ENCODE measurements around the gene ATP2A2.

The ATP2A2 gene

GRCh38 chr12:110279566-110280375, 1.3 kb upstream of the ATP2A2 start:
- Histone ChIP-seq H3K27ac (ENCODE audit: low read depth, low read length, severe bottlenecking) (no peak overlapping the region), H3K4me3 (ENCODE audit: extremely low read depth, insufficient read depth, low read length, poor library complexity, severe bottlenecking) (peak overlapping the region; percentile 86), H3K36me3 (ENCODE audit: control insufficient read depth, insufficient read depth, low read length) (peaks cover 24% of the 10 kb centered on the region), H3K9me3 (ENCODE audit: control insufficient read depth, low read length) (no peaks in the 10 kb centered on the region), H3K4me1 (ENCODE audit: control insufficient read depth, insufficient read depth, low read length, poor library complexity, severe bottlenecking) (peaks cover 25% of the 10 kb centered on the region)
- 71 to 78% methylated on average over 7 to 12 of the region's 14 CpGs for WGBS, 2 experiments (ENCODE audit: insufficient coverage in 2 of 2)

GRCh38 chr12:110280392-110280778, 662 bp upstream of the ATP2A2 start:
- peak overlapping the region; percentile 98 for H3K27ac ChIP-seq (ENCODE audit: low read depth, low read length, severe bottlenecking)
- H3K4me1 ChIP-seq (ENCODE audit: control insufficient read depth, insufficient read depth, low read length, poor library complexity, severe bottlenecking) = peaks cover 25% of the 10 kb centered on the region
- no peaks in the 10 kb centered on the region for H3K9me3 ChIP-seq (ENCODE audit: control insufficient read depth, low read length)
- WGBS, 2 experiments (ENCODE audit: insufficient coverage in 2 of 2) = 0% methylated on average over 6 to 10 of the region's 18 CpGs
- peaks cover 30% of the 10 kb centered on the region for H3K36me3 ChIP-seq (ENCODE audit: control insufficient read depth, insufficient read depth, low read length)
- peak overlapping the region; percentile 86 for H3K4me3 ChIP-seq (ENCODE audit: extremely low read depth, insufficient read depth, low read length, poor library complexity, severe bottlenecking)

- H3K4me3 ChIP-seq (ENCODE audit: extremely low read depth, insufficient read depth, low read length, poor library complexity, severe bottlenecking) = peak overlapping the region; percentile 86
- peaks cover 25% of the 10 kb centered on the region for H3K4me1 ChIP-seq (ENCODE audit: control insufficient read depth, insufficient read depth, low read length, poor library complexity, severe bottlenecking)
- 0 to 1% methylated on average over 69 to 73 of the region's 82 CpGs for WGBS, 2 experiments (ENCODE audit: insufficient coverage in 2 of 2)
- no peaks in the 10 kb centered on the region for H3K9me3 ChIP-seq (ENCODE audit: control insufficient read depth, low read length)
- H3K36me3 ChIP-seq (ENCODE audit: control insufficient read depth, insufficient read depth, low read length) = peaks cover 38% of the 10 kb centered on the region
- H3K27ac ChIP-seq (ENCODE audit: low read depth, low read length, severe bottlenecking) = peak overlapping the region; percentile 98
Measured at GRCh38 chr12:110281549-110282299, 677 bp downstream of the ATP2A2 start.

- H3K4me3 ChIP-seq (ENCODE audit: extremely low read depth, insufficient read depth, low read length, poor library complexity, severe bottlenecking) = peak overlapping the region; percentile 86
- no peaks in the 10 kb centered on the region for H3K9me3 ChIP-seq (ENCODE audit: control insufficient read depth, low read length)
- H3K27ac ChIP-seq (ENCODE audit: low read depth, low read length, severe bottlenecking) = peak overlapping the region; percentile 98
- peaks cover 25% of the 10 kb centered on the region for H3K4me1 ChIP-seq (ENCODE audit: control insufficient read depth, insufficient read depth, low read length, poor library complexity, severe bottlenecking)
- 0% methylated on average over 3 to 5 of the region's 8 CpGs for WGBS, 2 experiments (ENCODE audit: insufficient coverage in 2 of 2)
- H3K36me3 ChIP-seq (ENCODE audit: control insufficient read depth, insufficient read depth, low read length) = peaks cover 45% of the 10 kb centered on the region
Measured at GRCh38 chr12:110282300-110282860, 1.3 kb downstream of the ATP2A2 start.

- H3K4me3 ChIP-seq (ENCODE audit: extremely low read depth, insufficient read depth, low read length, poor library complexity, severe bottlenecking) = peak overlapping the region; percentile 86
- H3K27ac ChIP-seq (ENCODE audit: low read depth, low read length, severe bottlenecking) = no peak overlapping the region
Measured at GRCh38 chr12:110282956-110283817, 2.1 kb downstream of the ATP2A2 start.

GRCh38 chr12:110284597-110284996, 3.5 kb downstream of the ATP2A2 start:
- Histone ChIP-seq H3K9me3 (ENCODE audit: control insufficient read depth, low read length) (no peaks in the 10 kb centered on the region), H3K27ac (ENCODE audit: low read depth, low read length, severe bottlenecking) (no peak overlapping the region), H3K4me1 (ENCODE audit: control insufficient read depth, insufficient read depth, low read length, poor library complexity, severe bottlenecking) (peaks cover 23% of the 10 kb centered on the region), H3K4me3 (ENCODE audit: extremely low read depth, insufficient read depth, low read length, poor library complexity, severe bottlenecking) (no peak overlapping the region), H3K36me3 (ENCODE audit: control insufficient read depth, insufficient read depth, low read length) (peaks cover 66% of the 10 kb centered on the region)

More at GRCh38 chr12:110282956-110283817, 2.1 kb downstream of the ATP2A2 start:
- WGBS, 2 experiments (ENCODE audit: insufficient coverage in 2 of 2) = 63 to 86% methylated on average over 4 to 5 of the region's 7 CpGs
- H3K4me1 ChIP-seq (ENCODE audit: control insufficient read depth, insufficient read depth, low read length, poor library complexity, severe bottlenecking) = peaks cover 25% of the 10 kb centered on the region
- H3K36me3 ChIP-seq (ENCODE audit: control insufficient read depth, insufficient read depth, low read length) = peaks cover 53% of the 10 kb centered on the region
- H3K9me3 ChIP-seq (ENCODE audit: control insufficient read depth, low read length) = no peaks in the 10 kb centered on the region

GRCh38 chr12:110286623-110287022, 5.6 kb downstream of the ATP2A2 start:
- peaks cover 15% of the 10 kb centered on the region for H3K4me1 ChIP-seq (ENCODE audit: control insufficient read depth, insufficient read depth, low read length, poor library complexity, severe bottlenecking)
- no peak overlapping the region for H3K27ac ChIP-seq (ENCODE audit: low read depth, low read length, severe bottlenecking)
- WGBS, 2 experiments (ENCODE audit: insufficient coverage in 2 of 2) = 80 to 100% methylated on average over 1 of the region's 7 CpGs
- H3K4me3 ChIP-seq (ENCODE audit: extremely low read depth, insufficient read depth, low read length, poor library complexity, severe bottlenecking) = no peak overlapping the region
- H3K36me3 ChIP-seq (ENCODE audit: control insufficient read depth, insufficient read depth, low read length) = peaks cover 85% of the 10 kb centered on the region
- H3K9me3 ChIP-seq (ENCODE audit: control insufficient read depth, low read length) = no peaks in the 10 kb centered on the region

- no peak overlapping the region for H3K27ac ChIP-seq (ENCODE audit: low read depth, low read length, severe bottlenecking)
- H3K9me3 ChIP-seq (ENCODE audit: control insufficient read depth, low read length) = no peaks in the 10 kb centered on the region
- H3K4me1 ChIP-seq (ENCODE audit: control insufficient read depth, insufficient read depth, low read length, poor library complexity, severe bottlenecking) = peaks cover 14% of the 10 kb centered on the region
- H3K4me3 ChIP-seq (ENCODE audit: extremely low read depth, insufficient read depth, low read length, poor library complexity, severe bottlenecking) = no peak overlapping the region
- WGBS, 2 experiments (ENCODE audit: insufficient coverage in 2 of 2) = 93 to 100% methylated on average over 2 to 3 of the region's 3 CpGs
- H3K36me3 ChIP-seq (ENCODE audit: control insufficient read depth, insufficient read depth, low read length) = peaks cover 93% of the 10 kb centered on the region
Measured at GRCh38 chr12:110287986-110288385, 6.9 kb downstream of the ATP2A2 start.

- peaks cover 93% of the 10 kb centered on the region for H3K36me3 ChIP-seq (ENCODE audit: control insufficient read depth, insufficient read depth, low read length)
- H3K4me3 ChIP-seq (ENCODE audit: extremely low read depth, insufficient read depth, low read length, poor library complexity, severe bottlenecking) = no peak overlapping the region
Measured at GRCh38 chr12:110289044-110289710, 8.1 kb downstream of the ATP2A2 start.

GRCh38 chr12:110289711-110290078, 8.6 kb downstream of the ATP2A2 start:
- Histone ChIP-seq H3K36me3 (ENCODE audit: control insufficient read depth, insufficient read depth, low read length) (peaks cover 93% of the 10 kb centered on the region), H3K27ac (ENCODE audit: low read depth, low read length, severe bottlenecking) (no peak overlapping the region), H3K4me1 (ENCODE audit: control insufficient read depth, insufficient read depth, low read length, poor library complexity, severe bottlenecking) (no peaks in the 10 kb centered on the region), H3K4me3 (ENCODE audit: extremely low read depth, insufficient read depth, low read length, poor library complexity, severe bottlenecking) (no peak overlapping the region), H3K9me3 (ENCODE audit: control insufficient read depth, low read length) (no peaks in the 10 kb centered on the region)
- no CpG with 5 or more reads among the region's 2 CpGs for WGBS, 2 experiments (ENCODE audit: insufficient coverage in 2 of 2)

More at GRCh38 chr12:110289044-110289710, 8.1 kb downstream of the ATP2A2 start:
- Histone ChIP-seq H3K9me3 (ENCODE audit: control insufficient read depth, low read length) (no peaks in the 10 kb centered on the region), H3K4me1 (ENCODE audit: control insufficient read depth, insufficient read depth, low read length, poor library complexity, severe bottlenecking) (peaks cover 3% of the 10 kb centered on the region), H3K27ac (ENCODE audit: low read depth, low read length, severe bottlenecking) (no peak overlapping the region)
- WGBS, 2 experiments (ENCODE audit: insufficient coverage in 2 of 2) = 100% methylated on average over 1 of the region's 3 CpGs; no CpG with 5 or more reads in 1 of the 2 experiments
